Activated T-cell treated with anti-CD3 and anti-CD28 coated beads, Interleukin-2, amount 50 U/mL, for 24 hours (primary cell): ENCODE measurements around the gene IFI44.

Experiments used
- DNase-seq: peaks from one replicate; pipeline ENCODE4 v3.0.0-alpha.2; 2020
- H3K27ac Mint-ChIP-seq: 2 replicates; pipeline ENCODE4 v1.8.0; 2020; ENCODE audit warnings: mild to moderate bottlenecking, mixed read lengths
- H3K27me3 Mint-ChIP-seq: 2 replicates; pipeline ENCODE4 v1.8.0; 2020; ENCODE audit warnings: mixed read lengths
- H3K36me3 Mint-ChIP-seq: 2 replicates; pipeline ENCODE4 v1.8.0; 2020; ENCODE audit warnings: low read depth, mixed read lengths
- H3K4me1 Mint-ChIP-seq: 2 replicates; pipeline ENCODE4 v1.8.0; 2020; ENCODE audit warnings: low read depth, mixed read lengths
- H3K4me3 Mint-ChIP-seq: 2 replicates; pipeline ENCODE4 v1.8.0; 2020; ENCODE audit warnings: mild to moderate bottlenecking, moderate library complexity, mixed read lengths
- H3K9me3 Mint-ChIP-seq: 2 replicates; pipeline ENCODE4 v1.8.0; 2020; ENCODE audit warnings: mixed read lengths

IFI44 gene

DNA sequence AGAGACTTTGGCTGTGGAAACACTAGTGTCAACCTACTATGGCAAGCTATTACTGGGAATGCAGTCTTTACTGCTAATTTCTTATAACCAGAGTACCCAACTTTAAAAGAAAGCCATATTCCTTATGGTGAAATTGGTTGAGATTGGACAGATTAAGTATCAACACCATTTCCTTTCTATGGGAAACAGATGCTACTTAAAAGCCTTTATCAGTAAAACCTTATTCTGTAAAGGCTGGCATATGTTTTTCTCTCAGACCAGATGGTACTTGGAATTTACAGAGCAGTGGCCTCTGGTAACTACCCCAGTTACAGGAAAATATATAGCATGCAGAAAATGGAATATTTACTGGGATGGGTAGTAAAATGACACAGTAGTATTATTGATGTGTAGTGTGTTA, 18.8 kb downstream of the IFI44 start:
- H3K36me3 Mint-ChIP-seq, result peaks cover 6% of the 10 kb centered on the region
- no peaks in the 10 kb centered on the region for H3K27me3 Mint-ChIP-seq
- DNase-seq, result no peak
- no peaks in the 10 kb centered on the region for H3K9me3 Mint-ChIP-seq
- no peak overlapping the region for H3K27ac Mint-ChIP-seq
- H3K4me3 Mint-ChIP-seq, result no peak overlapping the region
- H3K4me1 Mint-ChIP-seq, result peaks cover 11% of the 10 kb centered on the region

DNA sequence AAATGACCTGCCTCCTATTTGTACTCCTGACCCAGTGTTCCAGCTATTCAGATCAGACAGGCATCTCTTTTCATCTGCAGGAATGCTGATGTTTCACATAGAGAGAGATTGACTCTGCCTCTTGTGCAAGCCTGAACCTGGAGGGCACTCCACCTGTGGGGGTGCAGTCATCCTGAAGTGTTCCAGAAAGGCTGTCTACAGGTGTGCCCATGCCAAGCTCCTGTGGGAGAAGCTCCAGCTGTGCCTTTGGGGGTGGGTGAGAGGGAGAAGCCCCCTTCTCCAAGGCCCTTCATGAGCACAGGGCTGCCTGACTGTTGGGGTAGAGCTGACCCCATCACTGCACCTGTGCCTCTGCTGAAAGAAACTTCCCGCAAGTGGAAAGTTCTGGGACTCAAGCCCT, 22.8 kb downstream of the IFI44 start:
- Mint-ChIP-seq H3K27me3 (no peaks in the 10 kb centered on the region), H3K27ac (no peak overlapping the region), H3K4me3 (no peak overlapping the region), H3K9me3 (no peaks in the 10 kb centered on the region), H3K36me3 (no peaks in the 10 kb centered on the region), H3K4me1 (peaks cover 6% of the 10 kb centered on the region)
- DNase-seq, result no peak

DNA sequence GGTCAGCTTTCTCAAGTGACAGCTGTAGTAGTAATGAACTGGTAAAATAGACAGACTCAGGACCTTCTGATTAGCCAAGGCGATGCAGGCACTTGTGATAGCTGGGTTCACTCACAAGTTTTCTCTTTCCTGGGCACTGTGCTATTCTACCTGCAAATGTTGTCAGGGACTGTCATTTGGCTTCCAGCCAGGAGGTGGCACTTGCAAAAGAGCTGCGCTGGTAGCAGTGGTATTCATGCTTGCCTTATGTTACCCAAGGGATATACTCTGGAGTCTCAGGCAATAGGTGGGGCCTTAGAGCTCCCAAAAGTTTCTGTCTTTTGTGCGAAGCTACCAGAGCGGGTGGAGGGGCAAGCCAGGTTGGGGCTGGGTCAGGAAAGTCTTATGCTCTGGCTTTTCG, 23.5 kb downstream of the IFI44 start:
- H3K27ac Mint-ChIP-seq, result no peak overlapping the region
- H3K36me3 Mint-ChIP-seq, result no peaks in the 10 kb centered on the region
- peaks cover 9% of the 10 kb centered on the region for H3K4me1 Mint-ChIP-seq
- H3K9me3 Mint-ChIP-seq, result no peaks in the 10 kb centered on the region
- DNase-seq, result no peak
- H3K4me3 Mint-ChIP-seq, result no peak overlapping the region
- H3K27me3 Mint-ChIP-seq, result no peaks in the 10 kb centered on the region

DNA sequence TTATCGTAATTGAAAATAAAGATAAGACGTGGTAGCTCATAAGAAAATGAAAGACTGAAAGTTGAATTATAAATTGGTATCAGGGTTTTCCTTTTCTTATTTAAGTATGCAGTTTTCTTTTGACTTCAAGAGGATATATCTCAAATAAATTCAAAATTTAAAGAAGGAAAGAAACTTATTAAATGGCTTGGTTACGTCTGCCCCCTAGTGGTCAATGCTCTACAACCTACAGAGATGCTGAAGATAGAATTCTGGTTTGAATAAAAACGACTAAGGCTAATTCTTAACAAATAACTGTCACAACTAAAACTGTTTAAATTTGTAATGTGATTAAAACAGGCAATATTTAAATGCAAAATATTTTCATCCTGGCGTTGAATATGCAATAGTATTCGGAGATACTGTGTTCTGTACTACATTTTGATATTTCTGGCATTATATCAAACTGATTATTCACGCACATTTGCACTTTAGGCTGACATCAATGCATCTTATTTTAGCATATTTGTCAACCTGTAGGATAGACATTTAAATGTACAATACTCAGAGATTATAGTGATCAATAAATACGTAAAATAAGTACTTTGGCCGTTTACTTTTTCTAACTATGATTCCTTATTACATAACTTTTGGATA, 26.8 kb downstream of the IFI44 start:
- H3K27ac Mint-ChIP-seq, result no peak overlapping the region

DNA sequence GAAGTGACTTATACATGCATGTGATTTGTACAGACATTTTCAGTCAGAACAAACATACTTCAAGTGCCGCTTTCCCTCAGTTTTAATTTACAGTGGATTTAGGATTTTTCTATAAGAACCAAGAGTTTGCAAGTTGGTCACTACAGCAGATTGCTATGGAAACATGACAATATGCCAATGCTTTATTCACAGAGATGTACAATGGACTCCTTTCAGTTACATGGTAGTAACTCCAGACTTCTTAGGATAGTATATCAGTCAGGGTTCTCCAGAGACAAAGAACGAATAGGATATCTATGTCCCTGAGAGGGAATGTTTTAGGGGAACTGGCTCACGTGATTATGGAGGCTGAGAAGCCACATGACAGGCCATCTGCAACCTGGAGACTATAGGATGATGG, 27.4 kb downstream of the IFI44 start:
- DNase-seq, result no peak
- Mint-ChIP-seq H3K4me1 (peaks cover 6% of the 10 kb centered on the region), H3K27ac (no peak overlapping the region), H3K36me3 (no peaks in the 10 kb centered on the region), H3K9me3 (no peaks in the 10 kb centered on the region), H3K27me3 (peaks cover 7% of the 10 kb centered on the region), H3K4me3 (no peak overlapping the region)

More for the DNA sequence above, 26.8 kb downstream of the IFI44 start:
- no peak for DNase-seq
- H3K27me3 Mint-ChIP-seq, result peaks cover 7% of the 10 kb centered on the region
- H3K9me3 Mint-ChIP-seq, result no peaks in the 10 kb centered on the region
- H3K4me3 Mint-ChIP-seq, result no peak overlapping the region
- H3K4me1 Mint-ChIP-seq, result peaks cover 11% of the 10 kb centered on the region
- H3K36me3 Mint-ChIP-seq, result no peaks in the 10 kb centered on the region

DNA sequence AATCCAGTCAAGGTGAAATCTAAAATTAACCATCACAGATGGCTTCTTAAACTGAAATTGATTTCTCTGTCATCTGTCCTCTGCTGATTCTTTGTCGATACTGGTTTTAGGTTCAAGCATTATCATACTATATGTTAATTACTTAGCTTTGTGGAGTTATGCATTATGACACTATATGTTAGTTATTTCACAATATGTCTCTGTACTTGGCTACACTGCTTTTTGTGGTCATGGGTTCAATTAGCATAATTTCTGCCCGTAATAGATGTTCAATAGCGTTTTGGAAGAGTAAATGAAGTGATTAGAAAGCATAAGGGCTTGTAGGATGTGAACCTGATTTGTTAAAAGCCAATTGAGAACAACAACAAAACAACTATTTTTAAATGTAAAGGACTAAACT, 28.2 kb downstream of the IFI44 start:
- Mint-ChIP-seq H3K27ac (no peak overlapping the region), H3K36me3 (no peaks in the 10 kb centered on the region), H3K4me1 (peaks cover 5% of the 10 kb centered on the region), H3K27me3 (peaks cover 12% of the 10 kb centered on the region), H3K9me3 (no peaks in the 10 kb centered on the region), H3K4me3 (no peak overlapping the region)
- DNase-seq, result no peak

DNA sequence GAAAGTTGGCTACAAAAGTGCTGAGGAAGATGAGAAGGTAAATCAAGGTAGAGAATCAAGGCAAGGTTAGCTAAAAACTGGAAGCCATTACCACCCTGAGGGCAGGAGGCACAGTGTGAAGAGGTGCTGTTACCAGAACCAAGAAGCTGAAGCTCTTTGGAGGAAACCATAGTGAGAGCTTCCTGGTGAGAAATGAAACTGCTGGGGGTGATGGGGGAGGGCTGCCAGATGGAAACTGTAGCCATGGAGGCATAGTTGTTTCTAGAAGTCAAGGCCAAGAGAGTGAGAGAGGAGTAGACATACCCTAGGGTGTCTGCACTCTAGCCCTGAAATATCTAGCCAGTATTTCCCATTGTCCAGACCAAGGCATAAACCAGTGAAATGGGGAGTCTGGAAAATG, 28.7 kb downstream of the IFI44 start:
- Mint-ChIP-seq H3K36me3 (no peaks in the 10 kb centered on the region), H3K9me3 (no peaks in the 10 kb centered on the region), H3K4me3 (no peak overlapping the region), H3K4me1 (peaks cover 5% of the 10 kb centered on the region), H3K27me3 (peaks cover 12% of the 10 kb centered on the region), H3K27ac (no peak overlapping the region)
- no peak for DNase-seq

DNA sequence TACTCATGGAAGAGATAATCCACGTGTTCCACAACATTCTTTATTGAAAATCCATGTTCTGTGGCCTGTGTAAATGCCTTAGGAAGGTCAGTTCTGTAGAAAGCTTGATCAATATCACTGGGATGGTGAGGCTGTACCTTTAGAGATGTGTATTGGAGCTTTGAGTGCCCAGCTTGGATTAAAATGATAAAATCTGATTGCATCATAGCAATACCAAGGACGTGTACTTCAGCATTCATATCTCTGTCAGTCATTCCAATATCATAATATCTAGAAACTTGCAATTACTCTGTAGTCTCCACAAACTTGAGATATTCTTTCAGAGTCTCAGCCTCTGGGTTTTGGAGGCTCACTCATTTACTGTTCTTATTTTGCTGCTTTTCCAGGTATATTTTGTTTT, 31.6 kb downstream of the IFI44 start:
- Mint-ChIP-seq H3K9me3 (no peaks in the 10 kb centered on the region), H3K4me1 (peaks cover 5% of the 10 kb centered on the region), H3K27me3 (peaks cover 15% of the 10 kb centered on the region), H3K4me3 (no peak overlapping the region), H3K27ac (no peak overlapping the region), H3K36me3 (no peaks in the 10 kb centered on the region)
- DNase-seq, result no peak

DNA sequence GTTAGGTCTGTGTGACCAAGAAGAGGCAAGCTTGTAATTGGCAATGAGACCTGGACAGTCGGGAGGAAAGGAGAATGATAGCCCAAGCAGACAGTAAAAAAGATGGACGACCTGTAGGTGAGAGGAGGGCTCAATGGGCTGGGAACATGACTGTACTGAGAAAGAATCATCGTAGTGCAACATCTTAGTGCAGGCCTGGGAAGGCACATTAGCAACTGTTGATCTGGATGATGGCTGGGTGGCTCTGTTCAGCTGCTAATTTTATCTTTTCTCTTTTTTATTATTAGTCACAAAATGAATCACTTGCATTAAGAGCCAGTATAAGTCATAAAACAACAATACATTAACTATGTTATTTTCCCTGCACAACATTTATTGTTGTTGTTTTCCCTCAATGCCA, 32.9 kb downstream of the IFI44 start:
- Mint-ChIP-seq H3K27ac (no peak overlapping the region), H3K4me3 (no peak overlapping the region), H3K4me1 (peaks cover 5% of the 10 kb centered on the region), H3K9me3 (no peaks in the 10 kb centered on the region), H3K27me3 (peaks cover 15% of the 10 kb centered on the region), H3K36me3 (no peaks in the 10 kb centered on the region)
- no peak for DNase-seq

DNA sequence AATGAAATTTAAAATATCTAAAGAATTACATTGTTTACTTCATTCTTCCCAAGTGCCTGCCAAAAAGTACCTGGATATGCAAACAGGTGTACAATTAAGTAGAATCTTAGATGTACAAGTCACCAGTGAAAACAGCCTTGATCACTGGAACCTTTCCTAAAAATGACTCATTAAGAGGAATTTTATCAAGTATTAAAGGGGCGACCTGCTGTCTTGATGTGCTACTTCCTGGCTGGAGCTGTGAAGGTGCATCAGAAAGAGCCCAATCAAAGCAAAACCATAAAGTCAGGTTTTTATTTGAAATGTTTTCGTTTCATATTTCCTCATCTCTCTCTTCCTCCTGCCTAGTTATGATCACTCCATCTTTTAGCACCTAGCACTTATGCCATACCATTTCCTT, 33.4 kb downstream of the IFI44 start:
- Mint-ChIP-seq H3K36me3 (no peaks in the 10 kb centered on the region), H3K4me1 (peaks cover 4% of the 10 kb centered on the region), H3K4me3 (no peak overlapping the region), H3K27ac (no peak overlapping the region), H3K27me3 (peaks cover 17% of the 10 kb centered on the region), H3K9me3 (no peaks in the 10 kb centered on the region)
- DNase-seq, result no peak

DNA sequence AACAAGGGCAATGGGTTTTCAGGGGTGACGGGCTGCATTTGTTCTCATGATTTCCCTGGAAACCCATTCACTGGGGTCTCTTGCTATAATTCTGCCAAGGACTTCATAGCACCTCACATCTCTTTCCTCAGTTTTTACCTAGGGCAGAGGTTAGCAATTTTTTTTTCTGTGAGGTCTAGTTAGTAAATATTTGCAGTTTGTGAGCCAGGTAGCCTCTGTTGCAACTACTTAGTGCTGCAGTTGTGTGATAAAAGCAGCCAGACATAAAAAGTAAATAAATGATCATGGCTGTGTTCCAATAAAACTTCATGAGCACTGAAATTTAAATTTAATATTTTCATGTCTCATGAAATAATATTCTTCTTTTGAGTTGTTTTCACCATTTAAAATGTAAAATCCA, 37.7 kb downstream of the IFI44 start:
- no peaks in the 10 kb centered on the region for H3K9me3 Mint-ChIP-seq
- H3K36me3 Mint-ChIP-seq, result no peaks in the 10 kb centered on the region
- H3K4me3 Mint-ChIP-seq, result no peak overlapping the region
- peaks cover 15% of the 10 kb centered on the region for H3K27me3 Mint-ChIP-seq
- peaks cover 2% of the 10 kb centered on the region for H3K4me1 Mint-ChIP-seq
- no peak overlapping the region for H3K27ac Mint-ChIP-seq
- DNase-seq, result no peak

DNA sequence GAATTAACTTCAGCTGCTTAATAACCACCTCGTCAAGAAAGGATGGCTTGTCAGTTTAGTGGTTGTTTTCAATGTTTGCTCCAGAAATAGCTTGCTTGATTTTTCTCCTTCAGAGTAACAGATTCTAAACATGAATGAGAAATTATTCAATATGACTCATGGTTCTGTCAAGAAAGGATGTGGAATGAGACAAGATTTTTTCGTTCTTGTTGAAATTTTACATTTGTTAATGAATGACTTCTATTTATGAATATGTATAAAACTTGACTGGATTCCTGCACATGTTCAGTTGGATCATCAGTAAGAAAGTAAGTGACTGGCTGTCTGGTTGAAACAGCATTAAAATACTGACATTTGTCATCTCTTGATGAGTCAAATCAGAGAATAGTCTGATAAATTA, 38.3 kb downstream of the IFI44 start:
- no peaks in the 10 kb centered on the region for H3K36me3 Mint-ChIP-seq
- H3K27ac Mint-ChIP-seq, result no peak overlapping the region
- H3K4me1 Mint-ChIP-seq, result peaks cover 2% of the 10 kb centered on the region
- H3K4me3 Mint-ChIP-seq, result no peak overlapping the region
- H3K9me3 Mint-ChIP-seq, result no peaks in the 10 kb centered on the region
- peaks cover 13% of the 10 kb centered on the region for H3K27me3 Mint-ChIP-seq
- DNase-seq, result no peak

DNA sequence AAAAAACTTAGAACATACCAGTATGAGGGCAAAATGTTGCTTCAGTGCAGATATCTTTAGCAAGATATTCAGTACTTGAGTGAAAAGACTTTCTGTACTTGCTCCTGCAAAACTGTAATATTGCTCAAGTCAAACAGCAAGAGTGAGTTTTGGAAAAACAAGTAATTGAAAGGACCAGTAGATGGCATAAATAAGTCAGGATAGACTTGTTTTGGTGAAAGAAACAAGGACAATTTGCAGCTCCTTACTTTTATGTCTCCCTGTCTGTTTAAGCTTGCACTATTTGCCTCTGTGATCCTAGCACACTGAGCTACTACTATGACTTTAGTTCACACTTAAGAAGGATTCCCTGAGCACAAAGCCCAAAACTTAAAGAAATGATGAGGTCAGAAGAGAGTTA, 39.1 kb downstream of the IFI44 start:
- Mint-ChIP-seq H3K27ac (no peak overlapping the region), H3K27me3 (peaks cover 11% of the 10 kb centered on the region), H3K36me3 (no peaks in the 10 kb centered on the region), H3K9me3 (no peaks in the 10 kb centered on the region), H3K4me1 (peaks cover 2% of the 10 kb centered on the region), H3K4me3 (no peak overlapping the region)
- no peak for DNase-seq

DNA sequence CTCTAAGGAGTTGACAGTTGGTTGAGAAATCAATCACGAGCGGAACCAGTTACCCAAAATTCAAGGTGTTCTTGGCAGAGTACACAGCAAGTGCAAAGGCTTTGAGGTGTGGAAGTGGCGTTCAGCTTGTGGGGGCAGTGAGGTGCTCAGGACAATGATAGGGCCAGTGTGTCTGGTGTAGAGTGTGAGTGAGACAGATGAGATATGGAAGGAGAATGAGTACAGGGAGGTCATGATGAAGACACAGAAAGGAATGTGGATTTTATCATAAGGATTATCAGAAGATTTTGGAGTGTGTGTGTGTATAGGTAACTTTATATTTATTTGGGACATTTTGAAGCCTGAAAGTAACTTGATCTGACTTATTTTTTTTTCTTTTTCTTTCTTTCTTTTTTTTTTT, 40.9 kb downstream of the IFI44 start:
- no peaks in the 10 kb centered on the region for H3K9me3 Mint-ChIP-seq
- H3K4me1 Mint-ChIP-seq, result peaks cover 2% of the 10 kb centered on the region
- no peaks in the 10 kb centered on the region for H3K36me3 Mint-ChIP-seq

DNA sequence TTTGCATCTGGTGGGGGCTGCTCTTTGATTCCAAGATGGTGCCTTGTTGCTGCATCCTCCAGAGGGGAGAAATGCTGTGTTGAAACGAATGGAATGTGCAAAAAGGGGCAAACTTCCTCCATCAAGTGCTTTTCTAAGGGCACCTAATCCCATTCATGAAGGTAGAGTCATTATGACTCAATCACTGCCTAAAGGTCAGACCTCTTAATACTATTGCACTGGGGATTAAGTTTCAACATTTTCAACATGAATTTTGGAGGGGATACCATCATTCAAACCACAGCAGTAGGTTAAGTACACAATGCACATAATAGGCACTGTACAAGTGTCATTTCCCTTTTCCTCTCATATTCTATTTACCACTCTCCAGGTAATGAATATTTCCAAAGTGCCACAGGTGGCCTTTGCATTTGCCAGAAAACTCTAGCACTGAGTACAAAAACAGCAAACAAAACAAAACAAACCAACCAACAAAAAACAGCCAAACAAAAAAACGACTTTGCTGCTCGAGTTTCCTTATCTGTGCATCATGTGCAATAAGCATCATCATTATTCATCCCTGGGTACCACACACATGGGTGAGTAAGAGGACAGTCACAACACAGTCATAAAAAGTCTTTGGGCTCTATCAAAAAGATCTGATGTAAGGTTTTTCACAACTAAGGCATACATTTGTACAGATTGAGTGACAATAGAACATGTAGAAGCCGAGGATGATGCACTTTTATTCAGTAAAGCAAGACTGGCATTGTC, 42.5 kb downstream of the IFI44 start:
- Mint-ChIP-seq H3K4me3 (no peak overlapping the region), H3K27me3 (peaks cover 19% of the 10 kb centered on the region), H3K27ac (no peak overlapping the region), H3K36me3 (no peaks in the 10 kb centered on the region), H3K4me1 (peaks cover 2% of the 10 kb centered on the region), H3K9me3 (peaks cover 2% of the 10 kb centered on the region)
- DNase-seq, result no peak

More for the DNA sequence above, 40.9 kb downstream of the IFI44 start:
- Mint-ChIP-seq H3K4me3 (no peak overlapping the region), H3K27me3 (peaks cover 15% of the 10 kb centered on the region), H3K27ac (no peak overlapping the region)
- no peak for DNase-seq
